OCI-M2 (cell line): Measurements from ENCODE around the gene SNCB.

ENCODE experiments used
- DNase-seq: peaks from one replicate; lab custom pipeline; 2025; ENCODE audit not compliant: unreplicated experiment; lab: John Stamatoyannopoulos, UW

Gene SNCB

DNA sequence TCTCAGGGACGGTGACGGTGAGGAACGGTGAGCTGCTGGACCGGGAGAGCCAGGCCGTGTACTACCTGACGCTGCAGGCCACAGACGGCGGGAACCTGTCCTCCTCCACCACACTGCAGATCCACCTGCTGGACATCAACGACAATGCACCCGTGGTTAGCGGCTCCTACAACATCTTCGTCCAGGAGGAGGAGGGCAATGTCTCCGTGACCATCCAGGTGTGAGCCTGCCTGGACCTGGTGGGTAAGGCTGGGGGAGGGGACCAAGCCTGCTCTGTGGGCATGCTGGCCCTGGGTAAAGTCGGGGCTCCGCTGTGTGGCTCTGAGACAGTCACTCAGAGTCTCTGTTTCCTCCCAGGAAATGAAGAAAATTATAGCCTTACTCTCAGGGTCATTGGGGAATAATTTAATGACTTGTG is 51.9 kb downstream of the SNCB start:
- no peak for DNase-seq

DNA sequence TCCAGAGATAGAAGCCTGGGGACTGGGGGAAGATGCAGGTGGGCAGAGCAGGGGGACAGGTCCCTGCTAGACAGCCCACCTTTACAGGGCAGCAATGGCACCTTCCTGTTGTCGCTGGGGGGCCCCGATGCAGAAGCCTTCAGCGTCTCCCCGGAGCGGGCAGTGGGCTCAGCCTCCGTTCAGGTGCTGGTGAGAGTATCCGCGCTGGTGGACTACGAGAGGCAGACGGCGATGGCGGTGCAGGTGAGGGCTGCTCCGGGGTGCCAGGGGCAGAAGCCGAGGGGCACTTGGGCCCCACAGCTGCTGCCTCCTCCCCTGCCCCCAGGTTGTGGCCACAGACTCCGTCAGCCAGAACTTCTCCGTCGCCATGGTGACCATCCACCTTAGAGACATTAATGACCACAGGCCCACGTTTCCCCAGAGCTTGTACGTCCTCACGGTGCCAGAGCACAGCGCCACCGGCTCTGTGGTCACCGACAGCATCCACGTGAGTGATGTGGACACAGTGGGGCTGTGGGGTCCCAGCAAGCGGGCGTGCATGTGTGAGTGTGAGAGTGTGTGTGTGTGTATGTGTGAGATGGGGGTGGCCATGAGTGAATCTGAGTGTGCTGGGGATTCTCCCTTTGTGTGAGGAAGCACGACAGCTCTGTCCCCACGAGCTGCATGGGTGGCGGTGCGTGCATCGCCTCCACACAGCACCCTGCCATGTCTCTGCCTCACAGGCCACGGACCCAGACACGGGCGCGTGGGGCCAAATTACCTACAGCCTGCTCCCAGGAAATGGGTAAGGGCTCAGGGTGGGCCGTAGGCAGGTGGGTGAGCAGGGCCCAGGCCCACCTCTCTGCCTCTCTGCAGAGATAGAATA is 52.8 kb downstream of the SNCB start:
- DNase-seq: no peak

- no peak for DNase-seq
These were observed 54.6 kb downstream of the SNCB start for GRCh38 chr5:176575488-176576422.

DNA sequence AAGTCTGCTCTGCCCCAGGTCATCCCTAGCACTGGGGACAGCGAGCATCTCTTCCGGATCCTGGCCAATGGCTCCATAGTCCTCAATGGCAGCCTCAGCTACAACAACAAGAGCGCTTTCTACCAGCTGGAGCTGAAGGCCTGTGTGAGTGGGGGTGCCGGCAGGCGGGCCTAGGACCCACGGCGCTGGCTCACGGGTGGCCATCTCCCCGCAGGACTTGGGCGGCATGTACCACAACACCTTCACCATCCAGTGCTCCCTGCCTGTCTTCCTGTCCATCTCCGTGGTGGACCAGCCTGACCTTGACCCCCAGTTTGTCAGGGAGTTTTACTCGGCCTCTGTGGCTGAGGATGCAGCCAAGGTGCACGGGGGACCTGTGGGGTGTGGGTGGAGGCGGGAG is 55.3 kb downstream of the SNCB start:
- DNase-seq: no peak

DNA sequence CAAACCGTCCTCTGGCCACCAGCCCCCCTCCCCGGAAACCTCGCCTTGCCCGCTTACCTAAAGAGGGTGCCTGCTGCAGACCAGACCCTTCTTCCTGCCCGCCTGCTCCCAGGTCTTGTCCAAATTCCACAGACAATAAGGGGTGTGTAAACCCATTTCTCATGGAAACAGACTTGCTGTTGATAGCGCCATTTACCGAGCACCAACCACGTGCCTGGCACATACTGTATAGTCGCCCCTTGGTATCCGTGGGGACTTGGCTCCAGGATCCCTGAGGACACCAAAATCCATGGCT is 56.1 kb downstream of the SNCB start:
- no peak for DNase-seq

GRCh38 chr5:176573564-176574296 is 56.6 kb downstream of the SNCB start:
- DNase-seq: no peak
